K562 treated with DMSO at 1 percent for 24 hours (cell line): Measurements from ENCODE around the gene SPANXA1. TPM values are rescaled to one million over a fixed set of nuclear protein-coding genes. Genes with fewer than 3 reads are reported as not detected.

Source experiments
- total RNA-seq: library from RNA; unstranded; fragments of 300-600 nt; gene quantifications from 2 replicates; pipeline ENCODE4 v1.2.3, GENCODE V29; 2022; ENCODE audit warnings: low read depth; ENCODE audit not compliant: insufficient read depth

Gene SPANXA1
- total RNA-seq, result not detected in 2 replicates

GRCh38 chrX:141584638-141585037 lies at the start of gene SPANXA1:
SPANXA1 (minus strand) TSS chrX:141584738; CDS start chrX:141584678, 60 bp downstream.

GRCh38 chrX:141589408-141589807 lies 4.9 kb upstream of the SPANXA1 start, which contains the start of gene SPANXA2:
SPANXA2 (plus strand) TSS chrX:141589708; CDS start chrX:141589768, 60 bp downstream.

Other genes starting within 250 kb of the SPANXA1 start
- not detected in 2 replicates for gene SPANXA2, start 5.0 kb upstream of the SPANXA1 start, total RNA-seq
- gene SPANXD, start 114.0 kb upstream of the SPANXA1 start, total RNA-seq, result not detected in 2 replicates